Measurements from ENCODE around the gene GNPTG. TPM values are rescaled to one million over a fixed set of nuclear protein-coding genes. Genes with fewer than 3 reads are reported as not detected.

Gene GNPTG
- 14.9 TPM for polyA plus RNA-seq (2013, experiment 1 of 2)
- polyA plus RNA-seq (2013, experiment 2 of 2), result 14.2 TPM

GRCh38 chr16:1351582-1352362 is at the start of gene GNPTG, which contains the start of gene TSR3:
Gene GNPTG, plus strand, starts transcription at chr16:1351931. Its CDS starts 35 bp downstream, at chr16:1351966.
Gene TSR3, minus strand, starts transcription at chr16:1351878. Its CDS starts 74 bp downstream, at chr16:1351804.
- no peak within 1 kb of the TSS for H3K27ac ChIP-seq (ENCODE audit: low read depth, low read length)
- peak within 1 kb of the TSS; percentile 83 for H3K9ac ChIP-seq (ENCODE audit: low read depth, low read length)
- WGBS, result under 1% methylated on average over 98 of the region's 98 CpGs
- no peaks in the 10 kb centered on the region for H3K9me3 ChIP-seq (ENCODE audit: insufficient read depth, low read depth, low read length)
- no peaks in the 10 kb centered on the region for H3K4me1 ChIP-seq (ENCODE audit: insufficient read depth, low read length)
- peak within 1 kb of the TSS; percentile 95 for H3K4me3 ChIP-seq (ENCODE audit: low read length)
- no peaks in the 10 kb centered on the region for H3K27me3 ChIP-seq (ENCODE audit: insufficient read depth, low read length)
- H3K36me3 ChIP-seq (ENCODE audit: insufficient read depth, low read length), result peaks cover 26% of the 10 kb centered on the region

- H3K9me3 ChIP-seq (ENCODE audit: insufficient read depth, low read depth, low read length), result no peaks in the 10 kb centered on the region
- no peaks in the 10 kb centered on the region for H3K36me3 ChIP-seq (ENCODE audit: insufficient read depth, low read length)
- no peak overlapping the region for H3K9ac ChIP-seq (ENCODE audit: low read depth, low read length)
- H3K4me3 ChIP-seq (ENCODE audit: low read length), result no peak overlapping the region
- 85% methylated on average over 12 of the region's 12 CpGs for WGBS
- no peaks in the 10 kb centered on the region for H3K4me1 ChIP-seq (ENCODE audit: insufficient read depth, low read length)
- no peaks in the 10 kb centered on the region for H3K27me3 ChIP-seq (ENCODE audit: insufficient read depth, low read length)
- H3K27ac ChIP-seq (ENCODE audit: low read depth, low read length), result no peak overlapping the region
Measured at GRCh38 chr16:1305823-1306222, 45.9 kb upstream of the GNPTG start.

- Histone ChIP-seq H3K27me3 (ENCODE audit: insufficient read depth, low read length) (no peaks in the 10 kb centered on the region), H3K9me3 (ENCODE audit: insufficient read depth, low read depth, low read length) (no peaks in the 10 kb centered on the region), H3K36me3 (ENCODE audit: insufficient read depth, low read length) (no peaks in the 10 kb centered on the region), H3K9ac (ENCODE audit: low read depth, low read length) (no peak overlapping the region), H3K27ac (ENCODE audit: low read depth, low read length) (no peak overlapping the region), H3K4me3 (ENCODE audit: low read length) (no peak overlapping the region), H3K4me1 (ENCODE audit: insufficient read depth, low read length) (no peaks in the 10 kb centered on the region)
- 67% methylated on average over 4 of the region's 4 CpGs for WGBS
Measured at GRCh38 chr16:1306334-1306733, 45.4 kb upstream of the GNPTG start.

- peaks cover 10% of the 10 kb centered on the region; the same call in 1 of the 2 replicates for H3K36me3 ChIP-seq (ENCODE audit: insufficient read depth, low read length)
- H3K27me3 ChIP-seq (ENCODE audit: insufficient read depth, low read length), result no peaks in the 10 kb centered on the region
- 5% methylated on average over 38 of the region's 43 CpGs for WGBS
- H3K9me3 ChIP-seq (ENCODE audit: insufficient read depth, low read depth, low read length), result no peaks in the 10 kb centered on the region
- no peaks in the 10 kb centered on the region for H3K4me1 ChIP-seq (ENCODE audit: insufficient read depth, low read length)
- H3K4me3 ChIP-seq (ENCODE audit: low read length), result peak overlapping the region; percentile 94
- H3K9ac ChIP-seq (ENCODE audit: low read depth, low read length), result no peak overlapping the region
- H3K27ac ChIP-seq (ENCODE audit: low read depth, low read length), result peak overlapping the region; percentile 100
Measured at GRCh38 chr16:1308036-1308976, 43.4 kb upstream of the GNPTG start.

- WGBS, result under 1% methylated on average over 117 of the region's 117 CpGs
- H3K27me3 ChIP-seq (ENCODE audit: insufficient read depth, low read length), result no peaks in the 10 kb centered on the region
- H3K9ac ChIP-seq (ENCODE audit: low read depth, low read length), result peak within 1 kb of the TSS; percentile 100
- no peaks in the 10 kb centered on the region for H3K4me1 ChIP-seq (ENCODE audit: insufficient read depth, low read length)
- peaks cover 19% of the 10 kb centered on the region for H3K36me3 ChIP-seq (ENCODE audit: insufficient read depth, low read length)
- H3K4me3 ChIP-seq (ENCODE audit: low read length), result peak within 1 kb of the TSS; percentile 94
- H3K27ac ChIP-seq (ENCODE audit: low read depth, low read length), result peak within 1 kb of the TSS; percentile 100
- H3K9me3 ChIP-seq (ENCODE audit: insufficient read depth, low read depth, low read length), result no peaks in the 10 kb centered on the region
Measured at GRCh38 chr16:1308977-1309885, 42.5 kb upstream of the GNPTG start, which contains the start of gene UBE2I. Gene UBE2I, plus strand, starts transcription at chr16:1309636. Its CDS starts 4,395 bp downstream, at chr16:1314031.

- 2% methylated on average over 77 of the region's 77 CpGs for WGBS
- H3K27ac ChIP-seq (ENCODE audit: low read depth, low read length), result no peak overlapping the region
- no peaks in the 10 kb centered on the region for H3K27me3 ChIP-seq (ENCODE audit: insufficient read depth, low read length)
Measured at GRCh38 chr16:1309888-1310831, 41.6 kb upstream of the GNPTG start.

GRCh38 chr16:1310832-1311200 is 40.9 kb upstream of the GNPTG start:
- 6% methylated on average over 14 of the region's 14 CpGs for WGBS
- H3K4me3 ChIP-seq (ENCODE audit: low read length), result peak overlapping the region; percentile 94
- H3K9ac ChIP-seq (ENCODE audit: low read depth, low read length), result peak overlapping the region; percentile 100
- no peaks in the 10 kb centered on the region for H3K4me1 ChIP-seq (ENCODE audit: insufficient read depth, low read length)
- no peaks in the 10 kb centered on the region for H3K9me3 ChIP-seq (ENCODE audit: insufficient read depth, low read depth, low read length)
- no peaks in the 10 kb centered on the region for H3K27me3 ChIP-seq (ENCODE audit: insufficient read depth, low read length)
- no peak overlapping the region for H3K27ac ChIP-seq (ENCODE audit: low read depth, low read length)
- H3K36me3 ChIP-seq (ENCODE audit: insufficient read depth, low read length), result peaks cover 35% of the 10 kb centered on the region

More at GRCh38 chr16:1309888-1310831, 41.6 kb upstream of the GNPTG start:
- H3K4me3 ChIP-seq (ENCODE audit: low read length), result peak overlapping the region; percentile 94
- H3K9me3 ChIP-seq (ENCODE audit: insufficient read depth, low read depth, low read length), result no peaks in the 10 kb centered on the region
- H3K4me1 ChIP-seq (ENCODE audit: insufficient read depth, low read length), result no peaks in the 10 kb centered on the region
- peak overlapping the region; percentile 100 for H3K9ac ChIP-seq (ENCODE audit: low read depth, low read length)
- peaks cover 29% of the 10 kb centered on the region for H3K36me3 ChIP-seq (ENCODE audit: insufficient read depth, low read length)

GRCh38 chr16:1311212-1311737 is 40.5 kb upstream of the GNPTG start:
- no peaks in the 10 kb centered on the region for H3K9me3 ChIP-seq (ENCODE audit: insufficient read depth, low read depth, low read length)
- no peak overlapping the region for H3K27ac ChIP-seq (ENCODE audit: low read depth, low read length)
- H3K9ac ChIP-seq (ENCODE audit: low read depth, low read length), result peak overlapping the region; percentile 100
- no peaks in the 10 kb centered on the region for H3K4me1 ChIP-seq (ENCODE audit: insufficient read depth, low read length)
- H3K27me3 ChIP-seq (ENCODE audit: insufficient read depth, low read length), result no peaks in the 10 kb centered on the region
- 39% methylated on average over 13 of the region's 13 CpGs for WGBS
- peaks cover 40% of the 10 kb centered on the region for H3K36me3 ChIP-seq (ENCODE audit: insufficient read depth, low read length)
- H3K4me3 ChIP-seq (ENCODE audit: low read length), result peak overlapping the region; percentile 94

GRCh38 chr16:1311738-1312466 is 39.8 kb upstream of the GNPTG start:
- Histone ChIP-seq H3K9ac (ENCODE audit: low read depth, low read length) (peak overlapping the region; percentile 100), H3K27ac (ENCODE audit: low read depth, low read length) (no peak overlapping the region), H3K4me1 (ENCODE audit: insufficient read depth, low read length) (no peaks in the 10 kb centered on the region), H3K9me3 (ENCODE audit: insufficient read depth, low read depth, low read length) (no peaks in the 10 kb centered on the region), H3K4me3 (ENCODE audit: low read length) (peak overlapping the region; percentile 94), H3K36me3 (ENCODE audit: insufficient read depth, low read length) (peaks cover 46% of the 10 kb centered on the region), H3K27me3 (ENCODE audit: insufficient read depth, low read length) (no peaks in the 10 kb centered on the region)
- 87% methylated on average over 35 of the region's 35 CpGs for WGBS
